ENCODE data around the gene HBG2.
A peak's percentile ranks its signal among the peaks of the same experiment; 100 is the strongest.

The HBG2 gene

DNA sequence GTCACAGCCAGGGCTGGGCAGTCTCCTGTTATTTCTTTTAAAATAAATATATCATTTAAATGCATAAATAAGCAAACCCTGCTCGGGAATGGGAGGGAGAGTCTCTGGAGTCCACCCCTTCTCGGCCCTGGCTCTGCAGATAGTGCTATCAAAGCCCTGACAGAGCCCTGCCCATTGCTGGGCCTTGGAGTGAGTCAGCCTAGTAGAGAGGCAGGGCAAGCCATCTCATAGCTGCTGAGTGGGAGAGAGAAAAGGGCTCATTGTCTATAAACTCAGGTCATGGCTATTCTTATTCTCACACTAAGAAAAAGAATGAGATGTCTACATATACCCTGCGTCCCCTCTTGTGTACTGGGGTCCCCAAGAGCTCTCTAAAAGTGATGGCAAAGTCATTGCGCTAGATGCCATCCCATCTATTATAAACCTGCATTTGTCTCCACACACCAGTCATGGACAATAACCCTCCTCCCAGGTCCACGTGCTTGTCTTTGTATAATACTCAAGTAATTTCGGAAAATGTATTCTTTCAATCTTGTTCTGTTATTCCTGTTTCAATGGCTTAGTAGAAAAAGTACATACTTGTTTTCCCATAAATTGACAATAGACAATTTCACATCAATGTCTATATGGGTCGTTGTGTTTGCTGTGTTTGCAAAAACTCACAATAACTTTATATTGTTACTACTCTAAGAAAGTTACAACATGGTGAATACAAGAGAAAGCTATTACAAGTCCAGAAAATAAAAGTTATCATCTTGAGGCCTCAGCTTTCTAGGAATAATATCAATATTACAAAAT, 33.7 kb upstream of the HBG2 start:
- no peaks in the 10 kb centered on the region for H3K9me3 Mint-ChIP-seq
- H3K27me3 Mint-ChIP-seq (ENCODE audit: low read depth) = no peaks in the 10 kb centered on the region
- H3K27ac Mint-ChIP-seq = no peak overlapping the region
- H3K4me3 Mint-ChIP-seq = no peak overlapping the region
- no peak for DNase-seq (ENCODE audit: low spot score)
- H3K36me3 Mint-ChIP-seq (ENCODE audit: low read depth) = no peaks in the 10 kb centered on the region
- H3K4me1 Mint-ChIP-seq (ENCODE audit: low read depth) = no peaks in the 10 kb centered on the region

DNA sequence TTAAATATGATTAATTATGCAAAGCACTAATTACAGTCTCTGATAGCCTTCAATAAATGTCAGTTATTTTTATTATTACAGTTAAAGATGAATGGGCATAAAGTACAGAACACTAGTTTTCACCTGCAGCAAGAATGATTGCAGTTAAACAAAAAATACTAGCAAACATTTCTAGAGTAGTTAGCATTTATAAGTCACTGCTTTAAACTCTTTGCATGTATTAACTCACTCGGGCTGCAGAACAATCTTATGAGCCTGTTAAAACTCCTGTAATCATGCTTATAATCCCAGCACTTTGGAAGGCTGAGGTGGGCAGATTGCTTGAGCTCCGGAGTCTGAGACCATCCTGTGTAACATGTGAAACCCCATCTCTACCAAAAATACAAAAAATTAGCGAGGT, 32.3 kb upstream of the HBG2 start:
- no peaks in the 10 kb centered on the region for H3K27me3 Mint-ChIP-seq (ENCODE audit: low read depth)
- H3K4me1 Mint-ChIP-seq (ENCODE audit: low read depth) = no peaks in the 10 kb centered on the region
- H3K27ac Mint-ChIP-seq = no peak overlapping the region
- DNase-seq (ENCODE audit: low spot score) = no peak
- H3K4me3 Mint-ChIP-seq = no peak overlapping the region
- no peaks in the 10 kb centered on the region for H3K9me3 Mint-ChIP-seq
- no peaks in the 10 kb centered on the region for H3K36me3 Mint-ChIP-seq (ENCODE audit: low read depth)

DNA sequence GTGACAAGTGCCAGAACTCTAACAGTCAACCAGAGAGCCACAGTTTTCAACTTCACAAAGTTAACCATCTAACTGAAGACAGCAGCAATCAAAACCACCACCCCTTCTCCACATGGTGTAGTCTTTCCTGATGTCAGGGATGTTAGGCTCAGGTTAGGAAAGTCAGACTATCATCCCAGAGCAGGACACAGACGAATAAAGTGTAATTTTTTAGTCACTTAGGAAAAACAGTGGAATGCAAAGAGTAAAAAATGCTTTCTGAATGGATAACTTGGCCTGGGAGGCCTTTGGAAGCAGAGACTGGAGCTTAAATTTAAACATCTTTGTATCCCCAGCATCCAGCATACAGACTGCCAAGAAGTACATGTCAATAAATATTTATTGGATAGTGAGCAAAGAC, 31.8 kb upstream of the HBG2 start:
- no peak overlapping the region for H3K27ac Mint-ChIP-seq
- no peak for DNase-seq (ENCODE audit: low spot score)
- no peaks in the 10 kb centered on the region for H3K27me3 Mint-ChIP-seq (ENCODE audit: low read depth)
- no peak overlapping the region for H3K4me3 Mint-ChIP-seq
- no peaks in the 10 kb centered on the region for H3K36me3 Mint-ChIP-seq (ENCODE audit: low read depth)
- no peaks in the 10 kb centered on the region for H3K9me3 Mint-ChIP-seq
- H3K4me1 Mint-ChIP-seq (ENCODE audit: low read depth) = no peaks in the 10 kb centered on the region

DNA sequence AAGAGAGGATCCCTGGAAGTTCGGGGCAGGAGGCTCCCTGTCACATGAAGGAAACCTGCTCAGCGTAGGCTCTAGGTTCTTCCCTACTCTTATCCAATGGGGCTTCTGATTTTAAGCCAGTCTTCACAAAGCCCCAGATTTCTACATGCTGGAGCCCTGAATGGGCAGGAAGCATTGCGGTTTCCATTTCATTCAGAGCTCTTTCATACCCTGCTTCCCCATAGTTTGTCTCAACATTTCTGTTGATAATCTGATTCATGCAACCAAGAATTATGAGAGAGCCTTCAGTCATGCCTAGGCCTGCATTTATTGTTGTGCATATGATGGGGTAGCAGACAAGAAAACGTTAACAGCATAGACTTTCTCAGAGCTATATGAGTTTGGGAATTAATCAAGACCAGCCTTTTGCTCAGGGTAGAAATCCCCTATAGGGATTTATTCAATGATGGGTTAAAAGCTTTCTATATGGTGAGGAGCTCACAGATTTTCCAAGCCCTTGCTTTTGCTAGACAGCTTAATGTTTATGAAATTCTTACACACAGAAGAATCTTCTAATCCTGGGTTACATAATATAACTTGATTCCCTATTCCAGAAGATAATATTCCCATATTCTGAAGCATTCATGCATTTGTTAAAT, 31.2 kb upstream of the HBG2 start:
- H3K36me3 Mint-ChIP-seq (ENCODE audit: low read depth) = no peaks in the 10 kb centered on the region

DNA sequence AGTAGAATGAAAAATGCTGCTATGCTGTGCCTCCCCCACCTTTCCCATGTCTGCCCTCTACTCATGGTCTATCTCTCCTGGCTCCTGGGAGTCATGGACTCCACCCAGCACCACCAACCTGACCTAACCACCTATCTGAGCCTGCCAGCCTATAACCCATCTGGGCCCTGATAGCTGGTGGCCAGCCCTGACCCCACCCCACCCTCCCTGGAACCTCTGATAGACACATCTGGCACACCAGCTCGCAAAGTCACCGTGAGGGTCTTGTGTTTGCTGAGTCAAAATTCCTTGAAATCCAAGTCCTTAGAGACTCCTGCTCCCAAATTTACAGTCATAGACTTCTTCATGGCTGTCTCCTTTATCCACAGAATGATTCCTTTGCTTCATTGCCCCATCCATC, 30.1 kb upstream of the HBG2 start:
- no peak overlapping the region for H3K4me3 Mint-ChIP-seq
- no peak for DNase-seq (ENCODE audit: low spot score)
- H3K27me3 Mint-ChIP-seq (ENCODE audit: low read depth) = no peaks in the 10 kb centered on the region
- H3K4me1 Mint-ChIP-seq (ENCODE audit: low read depth) = peaks cover 4% of the 10 kb centered on the region
- H3K36me3 Mint-ChIP-seq (ENCODE audit: low read depth) = no peaks in the 10 kb centered on the region
- no peak overlapping the region for H3K27ac Mint-ChIP-seq
- no peaks in the 10 kb centered on the region for H3K9me3 Mint-ChIP-seq

More for the DNA sequence above, 31.2 kb upstream of the HBG2 start:
- H3K4me3 Mint-ChIP-seq = no peak overlapping the region
- no peaks in the 10 kb centered on the region for H3K9me3 Mint-ChIP-seq
- DNase-seq (ENCODE audit: low spot score) = no peak
- H3K27me3 Mint-ChIP-seq (ENCODE audit: low read depth) = no peaks in the 10 kb centered on the region
- H3K4me1 Mint-ChIP-seq (ENCODE audit: low read depth) = no peaks in the 10 kb centered on the region
- no peak overlapping the region for H3K27ac Mint-ChIP-seq

DNA sequence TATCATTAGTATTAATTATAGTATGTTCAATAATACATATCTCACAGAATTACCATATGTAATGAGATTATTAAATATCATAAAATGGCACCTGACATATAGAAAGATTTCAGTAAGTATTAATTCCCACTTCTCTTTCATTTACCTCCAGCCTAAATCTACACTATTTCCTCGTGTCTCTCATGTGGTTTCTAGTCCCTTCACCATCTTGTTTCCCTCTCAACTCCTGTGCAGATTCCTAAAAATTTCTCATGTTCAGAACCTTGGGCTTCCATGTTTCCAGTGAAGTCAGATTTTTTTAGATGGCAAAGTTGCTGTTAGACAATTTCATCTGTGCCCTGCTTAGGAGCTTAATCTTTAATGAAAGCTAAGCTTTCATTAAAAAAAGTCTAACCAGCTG, 29.3 kb upstream of the HBG2 start:
- H3K27me3 Mint-ChIP-seq (ENCODE audit: low read depth) = no peaks in the 10 kb centered on the region
- H3K36me3 Mint-ChIP-seq (ENCODE audit: low read depth) = no peaks in the 10 kb centered on the region
- no peak overlapping the region for H3K27ac Mint-ChIP-seq
- H3K4me3 Mint-ChIP-seq = no peak overlapping the region
- no peaks in the 10 kb centered on the region for H3K9me3 Mint-ChIP-seq
- no peak for DNase-seq (ENCODE audit: low spot score)
- peaks cover 4% of the 10 kb centered on the region for H3K4me1 Mint-ChIP-seq (ENCODE audit: low read depth)

DNA sequence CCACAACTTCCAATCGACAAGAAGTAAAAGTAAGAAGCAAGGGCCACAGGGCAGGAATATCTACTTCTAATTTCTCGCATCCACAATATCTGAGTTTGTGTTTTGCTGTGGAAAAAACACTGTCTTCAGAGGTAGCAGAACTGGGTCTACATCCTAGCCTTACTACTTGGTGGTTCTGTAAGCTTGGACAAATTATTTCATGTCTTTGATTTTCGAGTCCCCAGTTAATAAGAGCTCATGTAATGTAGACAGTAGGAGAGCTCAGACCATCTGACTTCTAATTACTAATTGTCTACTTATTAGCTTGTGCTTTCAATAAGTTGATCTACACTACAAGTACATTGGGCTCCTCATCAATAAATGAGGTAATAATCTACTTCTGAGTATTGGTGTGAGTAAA, 28.5 kb upstream of the HBG2 start:
- Mint-ChIP-seq H3K27ac (no peak overlapping the region), H3K27me3 (ENCODE audit: low read depth) (no peaks in the 10 kb centered on the region), H3K4me3 (no peak overlapping the region)

DNA sequence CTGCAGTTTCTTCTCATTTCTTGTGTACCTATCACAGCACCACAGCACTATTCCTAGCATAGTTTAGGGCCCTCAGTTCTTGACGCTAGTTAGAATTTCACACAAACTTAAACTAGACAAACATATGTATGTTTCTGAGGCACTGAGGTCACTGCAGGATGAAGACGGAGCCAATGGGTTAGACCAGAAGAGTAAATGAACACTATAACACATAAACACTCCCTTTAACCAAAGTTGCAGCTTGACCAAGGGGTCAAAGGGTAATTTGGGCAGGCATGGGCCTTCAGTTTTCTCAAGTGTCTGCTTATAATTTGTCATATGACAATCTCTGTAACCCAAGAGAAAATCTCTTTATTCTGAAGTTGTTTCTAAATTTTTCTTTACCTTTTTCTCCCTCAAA, 28.0 kb upstream of the HBG2 start:
- H3K9me3 Mint-ChIP-seq = no peaks in the 10 kb centered on the region
- no peak for DNase-seq (ENCODE audit: low spot score)
- peaks cover 4% of the 10 kb centered on the region for H3K4me1 Mint-ChIP-seq (ENCODE audit: low read depth)
- H3K27me3 Mint-ChIP-seq (ENCODE audit: low read depth) = no peaks in the 10 kb centered on the region
- no peak overlapping the region for H3K4me3 Mint-ChIP-seq
- H3K27ac Mint-ChIP-seq = no peak overlapping the region
- no peaks in the 10 kb centered on the region for H3K36me3 Mint-ChIP-seq (ENCODE audit: low read depth)

More for the DNA sequence above, 28.5 kb upstream of the HBG2 start:
- no peaks in the 10 kb centered on the region for H3K36me3 Mint-ChIP-seq (ENCODE audit: low read depth)
- H3K9me3 Mint-ChIP-seq = no peaks in the 10 kb centered on the region
- no peak for DNase-seq (ENCODE audit: low spot score)
- H3K4me1 Mint-ChIP-seq (ENCODE audit: low read depth) = peaks cover 4% of the 10 kb centered on the region

DNA sequence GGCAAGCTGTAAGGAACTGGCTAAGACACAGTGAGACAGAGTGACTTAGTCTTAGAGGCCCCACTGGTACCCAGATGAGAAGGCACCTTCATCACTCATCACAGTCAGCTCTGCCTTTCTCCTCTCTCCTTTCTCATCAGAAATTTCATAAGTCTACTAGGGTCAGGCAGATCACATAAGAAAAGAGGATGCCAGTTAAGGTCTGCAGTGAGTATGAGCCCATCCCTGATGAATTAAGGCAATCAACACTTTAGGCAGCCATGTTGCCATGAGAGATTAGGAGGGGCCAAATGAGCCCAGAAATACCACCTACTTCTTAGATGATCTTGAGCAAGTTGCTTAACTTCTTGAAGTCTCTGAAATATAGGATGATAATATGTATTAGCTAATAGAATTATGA, 27.0 kb upstream of the HBG2 start:
- Mint-ChIP-seq H3K27me3 (ENCODE audit: low read depth) (no peaks in the 10 kb centered on the region), H3K36me3 (ENCODE audit: low read depth) (no peaks in the 10 kb centered on the region), H3K4me3 (no peak overlapping the region), H3K27ac (no peak overlapping the region), H3K4me1 (ENCODE audit: low read depth) (peaks cover 4% of the 10 kb centered on the region), H3K9me3 (no peaks in the 10 kb centered on the region)
- no peak for DNase-seq (ENCODE audit: low spot score)

DNA sequence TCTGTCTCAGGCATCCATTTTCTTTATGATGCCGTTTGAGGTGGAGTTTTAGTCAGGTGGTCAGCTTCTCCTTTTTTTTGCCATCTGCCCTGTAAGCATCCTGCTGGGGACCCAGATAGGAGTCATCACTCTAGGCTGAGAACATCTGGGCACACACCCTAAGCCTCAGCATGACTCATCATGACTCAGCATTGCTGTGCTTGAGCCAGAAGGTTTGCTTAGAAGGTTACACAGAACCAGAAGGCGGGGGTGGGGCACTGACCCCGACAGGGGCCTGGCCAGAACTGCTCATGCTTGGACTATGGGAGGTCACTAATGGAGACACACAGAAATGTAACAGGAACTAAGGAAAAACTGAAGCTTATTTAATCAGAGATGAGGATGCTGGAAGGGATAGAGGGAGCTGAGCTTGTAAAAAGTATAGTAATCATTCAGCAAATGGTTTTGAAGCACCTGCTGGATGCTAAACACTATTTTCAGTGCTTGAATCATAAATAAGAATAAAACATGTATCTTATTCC, 26.1 kb upstream of the HBG2 start:
- Mint-ChIP-seq H3K9me3 (no peaks in the 10 kb centered on the region), H3K27ac (no peak overlapping the region), H3K36me3 (ENCODE audit: low read depth) (no peaks in the 10 kb centered on the region), H3K27me3 (ENCODE audit: low read depth) (no peaks in the 10 kb centered on the region), H3K4me3 (no peak overlapping the region), H3K4me1 (ENCODE audit: low read depth) (peaks cover 4% of the 10 kb centered on the region)
- peak; percentile 25 for DNase-seq (ENCODE audit: low spot score)

DNA sequence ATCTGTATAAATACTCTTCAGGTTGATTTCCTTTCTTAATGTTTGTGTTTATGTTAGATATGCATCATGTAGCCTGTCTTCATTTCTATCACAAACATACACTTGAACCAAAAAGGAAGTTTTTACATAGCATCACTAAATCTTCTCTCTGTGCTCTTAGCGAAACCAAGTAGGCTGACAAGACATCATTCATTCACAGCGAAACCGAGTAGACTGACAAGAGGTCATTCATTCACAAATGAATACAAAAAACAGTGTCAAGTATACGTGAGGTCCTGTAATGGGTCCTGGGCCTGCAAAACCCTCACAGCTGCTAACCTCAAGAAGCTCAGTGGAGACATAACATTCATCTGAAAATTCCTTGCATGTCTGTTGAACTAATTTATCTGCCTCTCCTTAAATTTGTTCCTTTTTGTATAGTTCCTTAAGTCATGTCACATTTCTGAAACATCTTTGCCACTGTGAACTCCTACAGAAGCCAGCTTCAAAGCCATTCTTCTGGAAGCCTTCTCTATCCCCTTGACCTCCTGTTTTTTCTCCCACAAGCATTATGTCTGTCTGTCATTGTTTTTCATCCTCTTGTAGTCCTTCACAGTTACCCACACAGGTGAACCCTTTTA, 25.0 kb upstream of the HBG2 start:
- no peaks in the 10 kb centered on the region for H3K9me3 Mint-ChIP-seq
- no peaks in the 10 kb centered on the region for H3K36me3 Mint-ChIP-seq (ENCODE audit: low read depth)
- H3K27me3 Mint-ChIP-seq (ENCODE audit: low read depth) = no peaks in the 10 kb centered on the region
- H3K4me1 Mint-ChIP-seq (ENCODE audit: low read depth) = peaks cover 4% of the 10 kb centered on the region
- no peak for DNase-seq (ENCODE audit: low spot score)
- H3K4me3 Mint-ChIP-seq = no peak overlapping the region
- no peak overlapping the region for H3K27ac Mint-ChIP-seq

DNA sequence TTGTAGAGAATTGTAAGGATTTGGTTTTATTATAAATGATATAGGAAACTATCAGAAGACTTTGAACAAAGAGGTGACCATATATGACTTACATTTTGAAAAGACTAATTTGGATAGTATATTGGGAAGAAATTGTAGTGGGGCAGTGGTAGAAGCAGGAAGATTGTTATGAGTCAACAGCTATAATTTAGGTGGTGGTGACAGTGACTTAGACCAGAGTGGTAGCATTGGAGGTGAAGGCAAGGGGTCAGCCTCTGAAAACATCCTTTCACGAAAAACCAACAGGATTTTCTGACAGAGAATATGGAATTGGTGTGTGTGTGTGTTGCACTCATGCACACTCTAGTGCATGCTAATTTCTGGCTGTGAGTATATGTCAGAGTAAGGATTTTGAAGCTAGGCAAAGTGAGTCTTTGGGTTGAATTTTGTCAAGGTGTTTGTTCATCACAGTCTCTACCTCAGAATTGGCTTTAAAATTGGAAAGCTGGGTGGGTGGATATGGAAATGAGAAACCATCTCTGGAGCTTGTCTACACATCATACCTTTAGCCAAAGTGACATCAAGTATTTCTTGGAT, 23.3 kb upstream of the HBG2 start:
- no peaks in the 10 kb centered on the region for H3K9me3 Mint-ChIP-seq
- no peaks in the 10 kb centered on the region for H3K27me3 Mint-ChIP-seq (ENCODE audit: low read depth)
- DNase-seq (ENCODE audit: low spot score) = no peak
- no peak overlapping the region for H3K4me3 Mint-ChIP-seq
- no peak overlapping the region for H3K27ac Mint-ChIP-seq
- H3K36me3 Mint-ChIP-seq (ENCODE audit: low read depth) = no peaks in the 10 kb centered on the region
- H3K4me1 Mint-ChIP-seq (ENCODE audit: low read depth) = peaks cover 4% of the 10 kb centered on the region

DNA sequence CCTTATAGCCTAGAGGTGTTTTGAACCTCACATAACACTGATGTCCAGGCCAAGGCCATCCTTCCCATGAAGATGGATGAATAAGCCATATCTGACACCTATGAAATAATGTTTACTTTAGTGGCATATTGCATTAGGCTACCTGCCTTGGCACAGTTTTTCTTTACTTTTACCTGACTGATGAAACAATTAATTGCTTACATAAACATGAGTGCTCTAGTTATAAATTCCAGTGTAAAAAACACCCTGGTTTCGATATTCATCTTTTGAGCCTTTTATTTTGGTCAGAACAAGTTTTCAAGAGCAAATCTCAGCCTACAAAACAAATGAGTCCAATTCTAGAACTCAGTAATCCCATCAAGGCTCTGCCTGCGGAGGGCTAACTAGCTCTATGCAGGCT, 22.1 kb upstream of the HBG2 start:
- H3K4me3 Mint-ChIP-seq = no peak overlapping the region

More for the DNA sequence above, 22.1 kb upstream of the HBG2 start:
- Mint-ChIP-seq H3K27me3 (ENCODE audit: low read depth) (no peaks in the 10 kb centered on the region), H3K27ac (no peak overlapping the region), H3K36me3 (ENCODE audit: low read depth) (no peaks in the 10 kb centered on the region), H3K4me1 (ENCODE audit: low read depth) (peaks cover 4% of the 10 kb centered on the region), H3K9me3 (no peaks in the 10 kb centered on the region)
- no peak for DNase-seq (ENCODE audit: low spot score)
